Stromal cell of bone marrow (primary cell): ENCODE measurements around the gene SLC35B1.

Experiments used
- DNase-seq: peaks from one replicate; pipeline ENCODE4 v3.0.0-alpha.2; 2012; ENCODE audit warnings: low read depth

Gene SLC35B1

DNA sequence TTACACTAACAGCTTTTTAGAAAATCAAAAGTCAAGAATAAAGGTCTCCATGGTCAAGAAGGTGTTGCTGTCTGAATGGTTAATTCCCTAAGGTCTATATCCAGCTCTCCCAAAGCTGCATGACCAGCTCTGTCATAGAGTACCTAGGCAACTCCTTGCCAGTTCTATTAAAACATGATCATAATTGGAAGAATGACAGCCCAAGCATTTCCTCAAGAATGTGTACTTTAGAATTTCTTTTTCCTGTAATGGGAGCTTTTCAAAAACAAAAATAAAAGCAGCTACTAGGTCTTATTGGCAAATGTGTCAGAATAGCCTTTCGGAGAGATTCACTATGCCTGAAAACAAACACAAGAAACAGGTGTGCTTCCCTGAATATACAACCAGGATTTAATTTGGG is 37.8 kb downstream of the SLC35B1 start:
- DNase-seq: no peak

DNA sequence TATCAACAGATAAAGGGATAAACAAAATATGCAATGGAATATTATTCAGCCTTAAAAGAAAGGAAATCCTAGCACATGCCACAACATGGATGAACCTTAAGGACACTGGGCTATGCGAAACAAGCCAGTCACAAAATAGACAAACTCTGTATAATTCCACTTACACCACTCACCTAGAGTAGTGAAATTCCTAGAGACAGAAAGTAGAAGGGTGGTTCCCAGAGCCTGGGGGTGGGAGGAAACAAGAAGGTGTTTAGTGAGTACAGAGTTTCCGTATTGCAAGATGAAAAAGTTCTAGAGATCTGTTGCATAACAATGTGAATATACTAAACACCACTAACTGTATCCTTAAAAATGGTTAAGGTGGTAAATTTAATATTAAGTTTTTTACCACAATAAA is 39.9 kb downstream of the SLC35B1 start:
- DNase-seq: no peak

DNA sequence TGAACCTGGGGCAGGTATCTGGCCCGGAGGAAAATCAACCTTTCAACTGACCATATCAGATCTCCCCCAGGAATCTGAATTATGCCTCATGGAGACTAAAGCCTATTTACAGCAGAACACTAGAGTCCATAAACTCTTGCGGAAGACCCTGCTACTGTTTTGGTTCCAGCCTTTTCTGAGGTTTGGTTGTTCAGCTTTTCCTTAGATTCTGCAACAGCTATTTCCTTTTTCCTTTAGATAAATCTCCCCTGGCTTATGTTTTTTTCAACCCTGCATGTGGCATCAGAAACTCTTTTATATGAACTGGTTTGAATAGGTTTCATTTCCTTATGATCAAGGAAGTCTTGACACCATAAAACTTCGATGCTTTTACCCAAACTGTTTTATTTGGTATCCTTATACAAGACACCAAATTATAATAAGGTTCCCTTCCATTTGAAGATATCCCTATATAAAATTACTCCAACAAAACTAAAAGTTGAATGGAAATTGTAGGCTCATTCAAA is 43.0 kb downstream of the SLC35B1 start:
- DNase-seq: no peak

DNA sequence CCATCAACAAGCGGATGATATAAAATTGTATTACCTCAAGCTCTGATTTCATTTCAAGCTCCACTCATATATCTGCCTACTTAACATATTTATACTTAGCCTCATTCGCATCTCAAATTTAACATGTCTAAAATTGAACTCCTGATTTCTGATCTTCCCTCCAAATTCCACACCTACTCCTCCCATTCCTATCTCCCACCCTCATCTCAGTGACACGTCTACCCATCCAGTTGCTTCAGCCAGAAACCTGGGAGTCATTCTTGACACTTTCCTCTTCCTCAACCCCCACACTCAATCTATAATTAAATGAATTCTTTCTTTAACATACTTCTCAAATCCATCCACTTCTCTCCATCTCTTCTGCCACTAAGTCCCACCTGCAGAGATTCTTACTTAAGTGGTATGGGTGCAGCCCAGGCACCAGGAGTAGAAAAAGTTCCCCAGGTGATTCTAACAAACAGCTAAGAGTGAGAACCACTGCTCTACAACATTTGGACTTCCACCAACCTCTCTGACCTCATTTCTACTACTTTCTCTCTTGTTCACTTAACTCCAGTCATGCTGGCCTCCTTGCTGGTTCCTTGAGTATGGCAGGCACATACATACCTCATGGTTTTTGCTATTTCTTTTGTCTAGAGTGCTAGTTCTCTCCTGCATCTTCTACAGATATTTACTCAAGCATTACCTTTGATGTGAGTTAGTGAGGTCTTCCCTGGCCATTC is 47.9 kb downstream of the SLC35B1 start:
- DNase-seq: no peak

- no peak for DNase-seq
Measured at GRCh38 chr17:49656247-49656646, 51.5 kb downstream of the SLC35B1 start.
